ENCODE results near the gene MUC2.

DNA sequence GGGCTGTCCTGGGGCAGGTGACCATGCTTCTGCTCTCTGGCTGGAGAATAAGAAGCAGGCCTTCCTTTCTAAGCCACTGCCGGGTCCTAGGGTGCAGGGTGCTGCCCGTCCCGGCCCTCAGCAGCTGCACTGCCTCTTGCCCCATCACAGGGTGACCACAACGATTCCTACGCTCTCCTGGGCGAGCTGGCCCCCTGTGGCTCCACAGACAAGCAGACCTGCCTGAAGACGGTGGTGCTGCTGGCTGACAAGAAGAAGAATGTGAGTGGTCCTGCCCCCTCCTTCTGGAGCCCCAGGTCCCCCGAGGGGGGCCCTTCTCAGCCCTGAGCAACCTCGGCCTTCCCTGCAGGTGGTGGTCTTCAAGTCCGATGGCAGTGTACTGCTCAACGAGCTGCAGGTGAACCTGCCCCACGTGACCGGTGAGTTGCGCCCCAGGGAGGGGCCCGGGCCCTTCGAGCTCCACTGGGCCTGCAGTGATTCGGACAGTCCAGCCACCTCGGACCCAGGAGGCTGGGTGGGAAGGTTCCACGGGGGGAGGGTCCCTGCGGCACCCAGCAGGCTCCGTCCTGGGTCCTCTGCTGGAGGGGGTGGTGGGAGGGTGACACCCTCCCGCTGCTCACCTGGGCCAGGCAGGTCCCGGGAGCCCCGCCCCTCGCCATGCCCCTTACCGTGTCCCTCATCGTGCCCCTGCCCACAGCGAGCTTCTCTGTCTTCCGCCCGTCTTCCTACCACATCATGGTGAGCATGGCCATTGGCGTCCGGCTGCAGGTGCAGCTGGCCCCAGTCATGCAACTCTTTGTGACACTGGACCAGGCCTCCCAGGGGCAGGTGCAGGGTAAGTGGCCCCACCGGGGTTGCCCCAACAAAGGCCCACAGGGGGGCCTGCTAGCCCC is 8.3 kb downstream of the MUC2 start:
- TF ChIP-seq CTCF (IDR thresholded peaks at IDR 0.05) (no peak), POLR2A (IDR thresholded peaks at IDR 0.05) (no peak)
